Measurements from ENCODE around the gene KAT6B.

DNA sequence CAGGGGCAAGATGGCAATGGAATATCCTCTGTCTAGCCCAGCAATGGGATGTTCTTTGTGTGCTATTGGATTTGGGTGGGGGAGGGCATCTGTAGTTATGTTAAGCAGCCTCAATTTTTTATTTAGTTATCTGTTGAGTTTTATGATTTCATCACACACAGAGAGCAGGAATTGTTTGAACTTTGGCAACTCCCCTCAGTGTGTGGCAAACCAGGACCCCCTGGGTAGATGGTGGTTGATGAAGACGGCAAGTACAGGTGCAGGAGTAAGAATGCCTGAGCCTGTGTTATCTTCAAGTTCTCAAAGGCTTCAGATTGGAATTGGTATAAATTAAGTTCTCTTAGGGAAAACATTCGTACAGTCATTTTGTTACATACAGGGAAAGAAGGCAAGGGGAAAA is 142.7 kb downstream of the KAT6B start:
- TF ChIP-seq, protein P1, sequence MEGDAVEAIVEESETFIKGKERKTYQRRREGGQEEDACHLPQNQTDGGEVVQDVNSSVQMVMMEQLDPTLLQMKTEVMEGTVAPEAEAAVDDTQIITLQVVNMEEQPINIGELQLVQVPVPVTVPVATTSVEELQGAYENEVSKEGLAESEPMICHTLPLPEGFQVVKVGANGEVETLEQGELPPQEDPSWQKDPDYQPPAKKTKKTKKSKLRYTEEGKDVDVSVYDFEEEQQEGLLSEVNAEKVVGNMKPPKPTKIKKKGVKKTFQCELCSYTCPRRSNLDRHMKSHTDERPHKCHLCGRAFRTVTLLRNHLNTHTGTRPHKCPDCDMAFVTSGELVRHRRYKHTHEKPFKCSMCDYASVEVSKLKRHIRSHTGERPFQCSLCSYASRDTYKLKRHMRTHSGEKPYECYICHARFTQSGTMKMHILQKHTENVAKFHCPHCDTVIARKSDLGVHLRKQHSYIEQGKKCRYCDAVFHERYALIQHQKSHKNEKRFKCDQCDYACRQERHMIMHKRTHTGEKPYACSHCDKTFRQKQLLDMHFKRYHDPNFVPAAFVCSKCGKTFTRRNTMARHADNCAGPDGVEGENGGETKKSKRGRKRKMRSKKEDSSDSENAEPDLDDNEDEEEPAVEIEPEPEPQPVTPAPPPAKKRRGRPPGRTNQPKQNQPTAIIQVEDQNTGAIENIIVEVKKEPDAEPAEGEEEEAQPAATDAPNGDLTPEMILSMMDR (conservative IDR thresholded peaks at IDR 0.05 in 1 of 2, IDR thresholded peaks at IDR 0.05 in 1 of 2; ENCODE audit: low read depth in 1 of 2, low read length in 2 of 2) = no peak
- TF ChIP-seq EZH2 (IDR thresholded peaks at IDR 0.05; ENCODE audit: low read length, missing control alignments) = no peak

Measured in fibroblast of lung (primary cell).